ENCODE results near the gene GRIN3B. TPM values are rescaled to one million over a fixed set of nuclear protein-coding genes. Genes with fewer than 3 reads are reported as not detected.

Gene GRIN3B
- total and polyA plus RNA-seq, 9 of the 15 experiments (the other 6 are each of a cell fraction or from before 2014, with no cell fraction given) = 0.06 to 0.95 (median 0.19) TPM; not detected in 6

DNA sequence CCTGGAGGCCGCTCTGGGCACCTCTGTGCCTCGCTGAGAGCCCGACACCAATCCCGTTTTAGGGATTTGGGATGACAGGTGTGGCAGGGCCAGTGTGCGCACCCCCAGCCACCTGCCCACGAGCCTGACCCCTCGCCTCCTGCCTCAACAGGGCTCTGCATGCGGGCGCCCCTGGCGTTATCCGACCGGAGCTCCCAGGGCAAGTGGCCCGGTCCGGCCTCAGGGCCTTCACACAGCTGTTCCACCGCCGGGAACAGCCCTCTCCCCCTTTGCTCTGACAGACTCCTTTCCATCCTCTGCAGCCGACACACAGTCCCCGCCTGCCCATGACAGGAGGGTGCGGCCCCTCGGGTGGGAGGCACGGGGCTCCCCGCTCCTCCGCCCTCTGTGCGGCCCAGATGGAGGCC is 23.2 kb upstream of the GRIN3B start:
- FAIRE-seq (no peak), DNase-seq (ENCODE audit: extremely low read depth in 1 of 4, low spot score in 3 of 4) (no peak), ATAC-seq (no peak)
- Histone ChIP-seq H3K79me2 (ENCODE audit: control insufficient read depth, insufficient read depth, low read length) (peaks cover 10% of the 10 kb centered on the region), H4K20me1 (replicated peaks; ENCODE audit: control insufficient read depth, insufficient read depth, low read length) (no peaks in the 10 kb centered on the region), H3K27ac (ENCODE audit: extremely low read depth, low read depth, low read length) (no peak overlapping the region), H3K4me1 (replicated peaks in 1 of 2; ENCODE audit: control insufficient read depth in 2 of 2, insufficient read depth in 2 of 2, low read length in 2 of 2) (peaks cover 14 to 68% of the 10 kb centered on the region in 2 experiments), H3K4me2 (ENCODE audit: insufficient read depth, low read length) (no peak overlapping the region), H3K4me3 (no peak overlapping the region), H3K27me3 (ENCODE audit: control insufficient read depth in 2 of 2, insufficient read depth in 2 of 2, low read length in 2 of 2) (no peaks in the 10 kb centered on the region), H3K36me3 (ENCODE audit: control insufficient read depth, insufficient read depth, low read length) (peaks cover 18% of the 10 kb centered on the region; the same call in 1 of the 3 replicates), H2AFZ (ENCODE audit: low read depth, low read length) (no peak overlapping the region), H3K9me1 (ENCODE audit: control insufficient read depth, insufficient read depth, low read length) (no peaks in the 10 kb centered on the region), H3K9ac (ENCODE audit: insufficient read depth in 1 of 2, low read depth in 2 of 2, low read length in 2 of 2) (no peak overlapping the region; a peak in 1 of 4 replicates), H3K9me3 (replicated peaks; ENCODE audit: control insufficient read depth, insufficient read depth, low read depth, low read length) (no peaks in the 10 kb centered on the region; the same call in 1 of the 2 replicates)
- POLR2A ChIA-PET = interaction anchor here (0.6 to 1.5 kb wide), 5 partner anchors 10 to 177 kb away, joined by 3 to 6 read pairs (median 3); no protein-coding TSS in a partner anchor
- in situ Hi-C loops (cut with MboI) = no loop called here
- intact Hi-C loops (cut with micrococcal nuclease) = no loop called here
- no TSS peak for BruUV-seq (replicated peaks)
- CTCF ChIA-PET (ENCODE audit: low intra/inter-chr PET ratio) = no interaction called here
- WGBS (ENCODE audit: insufficient coverage, low coverage, missing lambda C conversion rate) = 80% methylated on average over 20 of the region's 24 CpGs
- TF ChIP-seq RBM22 (IDR thresholded peaks at IDR 0.05; ENCODE audit: low read depth, low read length, poor library complexity, severe bottlenecking) (peak; percentile 84), POLR2A (conservative IDR thresholded peaks at IDR 0.05) (no peak; the same call in 1 of the 2 replicates), ZNF347 (CRISPR knock-in tag; IDR thresholded peaks at IDR 0.05; ENCODE audit: low read depth) (no peak), ZBTB7A (IDR thresholded peaks at IDR 0.05; ENCODE audit: borderline replicate concordance, control insufficient read depth, low read depth, low read length) (peak; percentile 20; the same call in 1 of the 2 replicates), ZKSCAN1 (IDR thresholded peaks at IDR 0.05; ENCODE audit: low read depth, low read length) (no peak), ZNF134 (CRISPR knock-in tag; conservative IDR thresholded peaks at IDR 0.05) (no peak), PRPF4 (IDR thresholded peaks at IDR 0.05; ENCODE audit: insufficient read depth, low read depth, low read length, poor library complexity, severe bottlenecking) (no peak), MED1 (CRISPR knock-in tag; IDR thresholded peaks at IDR 0.05; ENCODE audit: borderline replicate concordance) (no peak), NFE2 (IDR thresholded peaks at IDR 0.05; ENCODE audit: low read depth) (no peak), ZFP1 (CRISPR knock-in tag; IDR thresholded peaks at IDR 0.05) (no peak), TRIM24 (IDR thresholded peaks at IDR 0.05) (no peak), NR3C1 (CRISPR knock-in tag; IDR thresholded peaks at IDR 0.05) (no peak)
- TF ChIP-seq, protein P1, sequence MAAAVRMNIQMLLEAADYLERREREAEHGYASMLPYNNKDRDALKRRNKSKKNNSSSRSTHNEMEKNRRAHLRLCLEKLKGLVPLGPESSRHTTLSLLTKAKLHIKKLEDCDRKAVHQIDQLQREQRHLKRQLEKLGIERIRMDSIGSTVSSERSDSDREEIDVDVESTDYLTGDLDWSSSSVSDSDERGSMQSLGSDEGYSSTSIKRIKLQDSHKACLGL (CRISPR knock-in tag; IDR thresholded peaks at IDR 0.05; ENCODE audit: borderline replicate concordance, poor library complexity, severe bottlenecking) = no peak
- TF ChIP-seq, protein P2, sequence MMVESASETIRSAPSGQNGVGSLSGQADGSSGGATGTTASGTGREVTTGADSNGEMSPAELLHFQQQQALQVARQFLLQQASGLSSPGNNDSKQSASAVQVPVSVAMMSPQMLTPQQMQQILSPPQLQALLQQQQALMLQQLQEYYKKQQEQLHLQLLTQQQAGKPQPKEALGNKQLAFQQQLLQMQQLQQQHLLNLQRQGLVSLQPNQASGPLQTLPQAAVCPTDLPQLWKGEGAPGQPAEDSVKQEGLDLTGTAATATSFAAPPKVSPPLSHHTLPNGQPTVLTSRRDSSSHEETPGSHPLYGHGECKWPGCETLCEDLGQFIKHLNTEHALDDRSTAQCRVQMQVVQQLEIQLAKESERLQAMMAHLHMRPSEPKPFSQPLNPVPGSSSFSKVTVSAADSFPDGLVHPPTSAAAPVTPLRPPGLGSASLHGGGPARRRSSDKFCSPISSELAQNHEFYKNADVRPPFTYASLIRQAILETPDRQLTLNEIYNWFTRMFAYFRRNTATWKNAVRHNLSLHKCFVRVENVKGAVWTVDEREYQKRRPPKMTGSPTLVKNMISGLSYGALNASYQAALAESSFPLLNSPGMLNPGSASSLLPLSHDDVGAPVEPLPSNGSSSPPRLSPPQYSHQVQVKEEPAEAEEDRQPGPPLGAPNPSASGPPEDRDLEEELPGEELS (CRISPR knock-in tag; IDR thresholded peaks at IDR 0.05; ENCODE audit: borderline replicate concordance) = no peak
- TF ChIP-seq, protein P3, sequence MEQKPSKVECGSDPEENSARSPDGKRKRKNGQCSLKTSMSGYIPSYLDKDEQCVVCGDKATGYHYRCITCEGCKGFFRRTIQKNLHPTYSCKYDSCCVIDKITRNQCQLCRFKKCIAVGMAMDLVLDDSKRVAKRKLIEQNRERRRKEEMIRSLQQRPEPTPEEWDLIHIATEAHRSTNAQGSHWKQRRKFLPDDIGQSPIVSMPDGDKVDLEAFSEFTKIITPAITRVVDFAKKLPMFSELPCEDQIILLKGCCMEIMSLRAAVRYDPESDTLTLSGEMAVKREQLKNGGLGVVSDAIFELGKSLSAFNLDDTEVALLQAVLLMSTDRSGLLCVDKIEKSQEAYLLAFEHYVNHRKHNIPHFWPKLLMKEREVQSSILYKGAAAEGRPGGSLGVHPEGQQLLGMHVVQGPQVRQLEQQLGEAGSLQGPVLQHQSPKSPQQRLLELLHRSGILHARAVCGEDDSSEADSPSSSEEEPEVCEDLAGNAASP (IDR thresholded peaks at IDR 0.05) = no peak
- TF ChIP-seq, protein P4, sequence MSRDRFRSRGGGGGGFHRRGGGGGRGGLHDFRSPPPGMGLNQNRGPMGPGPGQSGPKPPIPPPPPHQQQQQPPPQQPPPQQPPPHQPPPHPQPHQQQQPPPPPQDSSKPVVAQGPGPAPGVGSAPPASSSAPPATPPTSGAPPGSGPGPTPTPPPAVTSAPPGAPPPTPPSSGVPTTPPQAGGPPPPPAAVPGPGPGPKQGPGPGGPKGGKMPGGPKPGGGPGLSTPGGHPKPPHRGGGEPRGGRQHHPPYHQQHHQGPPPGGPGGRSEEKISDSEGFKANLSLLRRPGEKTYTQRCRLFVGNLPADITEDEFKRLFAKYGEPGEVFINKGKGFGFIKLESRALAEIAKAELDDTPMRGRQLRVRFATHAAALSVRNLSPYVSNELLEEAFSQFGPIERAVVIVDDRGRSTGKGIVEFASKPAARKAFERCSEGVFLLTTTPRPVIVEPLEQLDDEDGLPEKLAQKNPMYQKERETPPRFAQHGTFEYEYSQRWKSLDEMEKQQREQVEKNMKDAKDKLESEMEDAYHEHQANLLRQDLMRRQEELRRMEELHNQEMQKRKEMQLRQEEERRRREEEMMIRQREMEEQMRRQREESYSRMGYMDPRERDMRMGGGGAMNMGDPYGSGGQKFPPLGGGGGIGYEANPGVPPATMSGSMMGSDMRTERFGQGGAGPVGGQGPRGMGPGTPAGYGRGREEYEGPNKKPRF (IDR thresholded peaks at IDR 0.05; ENCODE audit: low read depth, low read length) = no peak

All from K562 (cell line).